DOHH2 (cell line): ENCODE results near the gene ZG16.

Experiments
- EZH2phosphoT487 ChIP-seq: fragments of 200-600 bp; sonication (generic); IDR thresholded peaks from 2 replicates; pipeline ENCODE4 v1.6.1; 2017; ENCODE audit warnings: borderline replicate concordance, mild to moderate bottlenecking, antibody characterized with exemption, low read length, moderate library complexity, mixed read lengths
- TF ChIP-seq, protein P1 (sequence below): fragments of 200-600 bp; sonication (generic); IDR thresholded peaks from one replicate; pipeline ENCODE4 v1.5.1; 2014; ENCODE audit warnings: antibody characterized with exemption, mild to moderate bottlenecking, low read depth, low read length; ENCODE audit not compliant: poor library complexity, severe bottlenecking

DNA sequence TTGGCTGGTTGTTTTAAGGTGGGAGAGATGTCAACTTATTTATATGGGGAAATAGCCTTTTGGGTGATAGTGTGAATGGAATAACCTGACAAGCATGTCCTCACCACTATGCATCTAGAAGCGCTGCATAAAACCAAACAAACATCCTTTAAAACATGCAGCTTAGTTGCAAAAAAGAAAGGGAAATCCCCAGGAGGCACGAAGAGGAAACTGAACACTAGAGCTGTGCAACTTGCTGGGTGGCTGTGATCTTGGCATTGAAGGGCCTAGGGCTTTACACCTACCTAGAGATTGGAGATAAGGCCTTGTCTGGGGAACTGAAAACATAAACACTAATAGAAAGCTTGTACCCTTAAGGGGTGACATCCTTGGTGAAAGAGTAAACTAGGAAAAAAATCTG, 39.5 kb upstream of the ZG16 start:
- TF ChIP-seq, protein P1, sequence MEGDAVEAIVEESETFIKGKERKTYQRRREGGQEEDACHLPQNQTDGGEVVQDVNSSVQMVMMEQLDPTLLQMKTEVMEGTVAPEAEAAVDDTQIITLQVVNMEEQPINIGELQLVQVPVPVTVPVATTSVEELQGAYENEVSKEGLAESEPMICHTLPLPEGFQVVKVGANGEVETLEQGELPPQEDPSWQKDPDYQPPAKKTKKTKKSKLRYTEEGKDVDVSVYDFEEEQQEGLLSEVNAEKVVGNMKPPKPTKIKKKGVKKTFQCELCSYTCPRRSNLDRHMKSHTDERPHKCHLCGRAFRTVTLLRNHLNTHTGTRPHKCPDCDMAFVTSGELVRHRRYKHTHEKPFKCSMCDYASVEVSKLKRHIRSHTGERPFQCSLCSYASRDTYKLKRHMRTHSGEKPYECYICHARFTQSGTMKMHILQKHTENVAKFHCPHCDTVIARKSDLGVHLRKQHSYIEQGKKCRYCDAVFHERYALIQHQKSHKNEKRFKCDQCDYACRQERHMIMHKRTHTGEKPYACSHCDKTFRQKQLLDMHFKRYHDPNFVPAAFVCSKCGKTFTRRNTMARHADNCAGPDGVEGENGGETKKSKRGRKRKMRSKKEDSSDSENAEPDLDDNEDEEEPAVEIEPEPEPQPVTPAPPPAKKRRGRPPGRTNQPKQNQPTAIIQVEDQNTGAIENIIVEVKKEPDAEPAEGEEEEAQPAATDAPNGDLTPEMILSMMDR: no peak
- TF ChIP-seq EZH2phosphoT487: no peak
